GM18867 (cell line): ENCODE measurements around the gene ARMC8.
"Not testable (repeated sequence)": the region's sequence is repeated elsewhere in the genome, so short reads cannot be mapped to it uniquely, and the experiment has no call there.

Experiments used
- ATAC-seq: cut with Tn5 transposase; IDR thresholded peaks from one replicate; pipeline ENCODE4 v1.9.1; 2021; ENCODE audit warnings: mild to moderate bottlenecking, moderate library complexity; ENCODE audit not compliant: unreplicated experiment

Gene ARMC8, protein sequence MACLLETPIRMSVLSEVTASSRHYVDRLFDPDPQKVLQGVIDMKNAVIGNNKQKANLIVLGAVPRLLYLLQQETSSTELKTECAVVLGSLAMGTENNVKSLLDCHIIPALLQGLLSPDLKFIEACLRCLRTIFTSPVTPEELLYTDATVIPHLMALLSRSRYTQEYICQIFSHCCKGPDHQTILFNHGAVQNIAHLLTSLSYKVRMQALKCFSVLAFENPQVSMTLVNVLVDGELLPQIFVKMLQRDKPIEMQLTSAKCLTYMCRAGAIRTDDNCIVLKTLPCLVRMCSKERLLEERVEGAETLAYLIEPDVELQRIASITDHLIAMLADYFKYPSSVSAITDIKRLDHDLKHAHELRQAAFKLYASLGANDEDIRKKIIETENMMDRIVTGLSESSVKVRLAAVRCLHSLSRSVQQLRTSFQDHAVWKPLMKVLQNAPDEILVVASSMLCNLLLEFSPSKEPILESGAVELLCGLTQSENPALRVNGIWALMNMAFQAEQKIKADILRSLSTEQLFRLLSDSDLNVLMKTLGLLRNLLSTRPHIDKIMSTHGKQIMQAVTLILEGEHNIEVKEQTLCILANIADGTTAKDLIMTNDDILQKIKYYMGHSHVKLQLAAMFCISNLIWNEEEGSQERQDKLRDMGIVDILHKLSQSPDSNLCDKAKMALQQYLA

DNA sequence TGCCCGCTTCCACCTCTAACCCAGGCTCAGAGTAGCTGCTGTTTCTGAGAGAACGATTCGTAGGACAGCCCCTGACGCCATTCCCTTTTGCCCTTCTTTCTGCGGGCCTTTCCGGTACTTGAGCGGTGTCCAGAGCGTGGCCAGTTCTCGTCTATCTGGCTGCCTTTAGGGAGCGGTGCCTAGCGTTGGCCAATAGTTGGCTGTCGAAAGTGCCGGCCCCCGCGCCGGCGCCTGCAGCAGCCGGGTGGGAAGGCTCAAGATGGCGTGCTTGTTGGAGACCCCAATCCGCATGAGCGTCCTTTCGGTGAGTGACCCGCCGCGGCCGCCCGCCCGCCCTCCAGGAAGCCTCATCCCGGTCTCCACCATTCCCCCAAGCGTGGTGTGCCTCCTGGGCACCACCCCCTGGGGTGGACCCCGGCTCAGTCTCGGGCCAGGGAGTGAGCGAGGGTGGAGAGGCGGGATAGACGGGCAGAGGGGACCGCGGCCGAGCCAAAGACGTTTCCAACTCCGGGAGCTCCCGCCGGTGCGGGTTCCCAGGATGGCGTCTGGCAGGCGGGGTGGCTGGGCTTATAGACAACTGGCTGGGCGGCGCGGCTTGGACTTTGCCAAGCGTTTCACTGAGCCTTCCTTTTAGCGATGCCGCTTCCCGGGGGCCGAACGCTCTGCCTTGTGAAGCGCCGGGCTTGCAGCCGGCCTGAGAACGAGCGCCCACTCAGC, at the start of gene ARMC8:
TSS of gene ARMC8 (plus strand) at position 6 of the 717 bp plus-strand sequence. CDS start at position 260, 254 bp downstream.
- peak; percentile 56 for ATAC-seq

DNA sequence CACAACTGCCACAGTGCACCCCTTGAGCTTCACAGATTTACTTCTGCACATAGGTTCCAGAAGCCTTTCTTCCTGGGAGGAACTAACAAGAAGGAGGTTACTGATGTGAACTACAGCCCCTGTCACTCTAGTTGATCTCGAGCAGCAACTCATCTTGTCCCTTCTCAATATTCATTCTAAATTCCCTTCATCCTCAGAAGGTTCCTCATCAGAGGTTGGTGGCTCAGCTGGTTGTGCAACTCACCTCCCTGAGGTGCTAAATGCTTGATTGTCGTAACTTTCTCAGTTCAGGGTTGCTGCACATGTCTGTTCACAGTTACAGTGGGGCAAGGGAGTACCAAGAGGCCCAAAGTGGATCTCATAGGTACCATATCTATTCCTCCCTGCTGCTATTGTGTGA, 49.2 kb upstream of the ARMC8 start:
- ATAC-seq: no peak

GRCh38 chr3:138139691-138140090, 47.4 kb upstream of the ARMC8 start:
- no peak for ATAC-seq

DNA sequence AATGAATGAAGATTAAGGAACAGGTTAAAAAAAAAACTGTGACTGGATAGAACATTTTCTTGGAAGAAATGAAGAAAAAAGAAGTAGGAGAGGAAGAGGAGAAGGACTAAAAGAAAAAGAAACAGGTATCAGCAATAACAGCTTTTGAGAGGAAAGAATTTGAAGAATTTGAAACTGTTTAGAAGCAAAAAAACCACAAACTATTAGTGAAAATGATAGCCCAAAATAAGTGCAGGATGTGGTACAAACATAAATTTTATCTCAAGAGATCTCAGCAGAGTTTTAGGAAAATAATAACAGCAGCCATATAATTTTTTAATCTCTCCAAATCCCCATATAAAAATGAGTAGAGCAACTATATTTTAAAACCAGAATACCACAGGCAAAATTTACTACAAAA, 46.2 kb upstream of the ARMC8 start:
- ATAC-seq: no peak

GRCh38 chr3:138142181-138142580, 44.9 kb upstream of the ARMC8 start:
- ATAC-seq: not testable (repeated sequence)

GRCh38 chr3:138148503-138148902, 38.6 kb upstream of the ARMC8 start:
- no peak for ATAC-seq

DNA sequence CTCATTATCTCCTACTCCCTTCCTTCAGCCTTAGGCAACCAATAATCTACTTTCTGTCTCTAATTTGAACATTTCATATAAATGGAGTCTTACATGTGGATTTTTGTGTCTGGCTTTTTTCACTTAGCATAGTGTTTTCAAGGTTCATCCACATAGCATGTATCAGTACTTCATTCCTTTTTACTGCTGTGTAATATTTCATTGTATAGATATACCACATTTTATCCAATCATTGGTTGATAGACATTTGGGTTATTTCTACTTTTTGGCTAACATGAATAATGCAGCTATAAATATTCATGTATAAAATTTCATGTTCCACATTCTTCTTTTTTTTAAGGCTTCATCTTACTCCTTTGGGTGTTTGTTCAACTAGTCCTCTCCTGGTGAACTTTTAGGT, 32.6 kb upstream of the ARMC8 start:
- ATAC-seq: no peak

GRCh38 chr3:138157743-138158142, 29.4 kb upstream of the ARMC8 start:
- ATAC-seq: no peak

DNA sequence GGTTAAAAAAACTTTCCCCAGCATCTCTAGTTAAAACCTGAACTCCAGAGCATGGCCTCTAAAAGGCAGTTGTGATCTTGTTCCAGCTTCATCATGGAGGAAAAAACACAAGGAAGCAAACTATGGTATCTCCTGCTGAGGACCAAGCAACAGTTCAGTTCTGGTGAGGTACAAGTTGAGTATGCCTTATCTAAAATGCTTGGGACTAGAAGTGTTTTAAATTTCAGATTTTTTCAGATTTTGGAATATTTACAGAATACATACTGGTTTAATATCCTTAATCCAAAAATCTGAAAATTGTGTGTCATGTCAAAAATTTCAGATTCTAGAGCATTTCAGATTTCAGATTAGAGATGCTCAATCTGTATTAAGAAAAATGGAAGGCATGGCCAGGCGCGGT, 22.0 kb upstream of the ARMC8 start:
- no peak for ATAC-seq

- no peak for ATAC-seq
Observed at GRCh38 chr3:138172625-138173024, 14.5 kb upstream of the ARMC8 start.

GRCh38 chr3:138173769-138174420, 13.2 kb upstream of the ARMC8 start:
- no peak for ATAC-seq

- ATAC-seq: peak; percentile 94
Observed at GRCh38 chr3:138174421-138175131, 12.5 kb upstream of the ARMC8 start, which contains the start of gene DBR1. DBR1 (minus strand) TSS chr3:138174921; CDS start chr3:138174795, 126 bp downstream.

- ATAC-seq: peak; percentile 75
Observed at GRCh38 chr3:138180375-138181029, 6.6 kb upstream of the ARMC8 start.

GRCh38 chr3:138184994-138185393, 2.1 kb upstream of the ARMC8 start:
- ATAC-seq: no peak

GRCh38 chr3:138186221-138186620, 880 bp upstream of the ARMC8 start:
- ATAC-seq: no peak

DNA sequence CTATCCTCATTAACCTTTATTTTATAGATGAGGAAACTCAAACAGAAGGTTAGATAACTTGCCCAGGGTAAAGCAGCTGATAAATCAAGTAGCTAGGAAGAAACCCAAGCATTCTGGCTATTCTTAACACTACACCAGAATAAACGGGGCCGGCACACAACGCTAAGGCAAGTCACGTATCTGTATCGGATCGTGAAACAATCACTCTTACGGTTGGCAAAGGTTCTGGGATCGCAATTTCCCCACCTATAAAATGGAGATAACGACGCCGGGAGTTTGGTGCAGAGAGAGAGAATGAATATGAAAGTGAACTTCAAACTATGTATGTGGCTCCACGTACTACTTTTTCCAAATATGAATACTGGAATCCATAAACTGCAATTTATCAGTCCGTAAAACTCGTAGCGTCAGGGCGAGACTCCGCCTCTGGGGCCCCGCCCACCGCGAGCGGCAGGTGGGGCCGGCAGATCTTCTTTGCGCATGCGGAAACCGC, 252 bp upstream of the ARMC8 start:
- peak; percentile 93 for ATAC-seq

GRCh38 chr3:138188013-138188730, 1.1 kb downstream of the ARMC8 start:
- ATAC-seq: no peak

DNA sequence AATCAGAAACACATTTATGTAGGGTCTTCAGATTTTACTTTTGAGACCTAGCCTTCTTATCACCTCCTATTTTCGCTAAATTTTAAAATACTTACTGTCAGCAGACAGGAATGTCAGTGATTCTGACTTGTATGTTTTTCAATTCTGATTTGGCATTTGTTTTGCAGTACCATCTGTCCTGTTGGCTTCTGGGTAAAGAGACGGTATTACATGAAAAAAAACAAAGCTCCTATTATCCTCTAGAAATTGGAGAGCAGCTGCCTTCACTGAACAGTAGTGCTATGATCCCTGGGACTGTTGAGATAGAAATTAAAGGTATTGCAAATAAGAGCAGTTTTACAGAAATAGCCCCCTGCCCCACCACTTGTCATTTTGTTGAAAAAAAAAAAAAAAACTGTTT, 8.4 kb downstream of the ARMC8 start:
- no peak for ATAC-seq

- ATAC-seq: no peak
Observed at GRCh38 chr3:138196023-138196422, 8.9 kb downstream of the ARMC8 start.
